NCI-H146 (cell line): ENCODE data around the gene TSPYL1.
"Not testable (repeated sequence)": the region's sequence is repeated elsewhere in the genome, so short reads cannot be mapped to it uniquely, and the experiment has no call there.

Experiments used
- DNase-seq: peaks from one replicate; lab custom pipeline; 2025; lab: John Stamatoyannopoulos, UW

Gene TSPYL1

GRCh38 chr6:116292553-116292952 lies 12.8 kb upstream of the TSPYL1 start:
- DNase-seq, result no peak

- DNase-seq, result no peak
These were observed 12.1 kb upstream of the TSPYL1 start for GRCh38 chr6:116291701-116292396.

GRCh38 chr6:116290799-116291198 lies 11.1 kb upstream of the TSPYL1 start:
- DNase-seq, result no peak

GRCh38 chr6:116289876-116290275 lies 10.1 kb upstream of the TSPYL1 start:
- no peak for DNase-seq

GRCh38 chr6:116287689-116288282 lies 8.1 kb upstream of the TSPYL1 start:
- peak; percentile 25 for DNase-seq

- no peak for DNase-seq
These were observed 7.1 kb upstream of the TSPYL1 start for GRCh38 chr6:116286773-116287358.

DNA sequence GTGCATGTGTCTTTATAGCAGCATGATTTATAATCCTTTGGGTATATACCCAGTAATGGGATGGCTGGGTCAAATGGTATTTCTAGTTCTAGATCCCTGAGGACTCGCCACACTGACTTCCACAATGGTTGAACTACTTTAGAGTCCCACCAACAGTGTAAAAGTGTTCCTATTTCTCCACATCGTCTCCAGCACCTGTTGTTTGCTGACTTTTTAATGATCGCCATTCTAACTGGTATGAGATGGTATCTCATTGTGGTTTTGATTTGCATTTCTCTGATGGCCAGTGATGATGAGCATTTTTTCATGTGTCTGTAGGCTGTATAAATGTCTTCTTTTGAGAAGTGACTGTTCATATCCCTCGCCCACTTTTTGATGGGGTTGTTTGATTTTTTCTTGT lies 5.3 kb upstream of the TSPYL1 start:
- DNase-seq, result not testable (repeated sequence)

DNA sequence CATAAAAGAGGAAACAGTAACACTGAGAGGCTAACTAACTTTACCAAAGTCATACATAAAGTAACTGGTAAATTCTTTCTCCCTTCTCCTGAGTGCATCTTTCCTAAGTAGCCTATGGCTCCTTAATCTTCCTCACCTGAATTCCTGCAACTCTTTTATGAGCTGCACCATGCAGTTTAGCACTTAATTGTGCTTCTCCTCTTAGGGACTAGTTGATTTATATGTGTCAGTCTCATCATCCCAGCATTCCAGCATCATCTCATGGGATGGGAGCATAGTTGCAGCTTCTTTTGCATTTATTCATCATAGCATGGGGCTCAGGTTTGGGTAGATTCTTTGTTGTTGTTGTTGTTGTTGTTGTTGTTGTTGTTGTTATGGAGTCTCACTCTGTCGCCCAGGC lies 3.5 kb upstream of the TSPYL1 start:
- no peak for DNase-seq

DNA sequence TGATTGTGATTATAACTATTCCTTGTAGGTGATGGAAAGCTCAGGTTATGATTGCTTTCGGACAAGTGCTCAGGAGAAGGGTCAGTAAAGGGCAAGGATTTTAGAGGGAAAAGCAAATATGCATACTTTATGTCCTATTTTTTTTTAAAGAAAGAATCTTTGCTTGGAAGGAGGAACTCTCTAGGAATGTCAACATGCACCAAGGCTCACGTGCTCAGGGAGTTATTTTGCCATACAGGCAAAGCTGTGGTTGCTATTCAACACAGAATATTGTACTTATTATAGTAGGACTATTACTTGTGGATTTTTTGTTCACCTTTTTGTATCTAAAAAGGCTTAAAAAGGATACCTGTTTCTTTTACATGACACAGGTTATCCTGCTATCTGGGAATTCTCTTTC lies 3.0 kb upstream of the TSPYL1 start:
- no peak for DNase-seq

DNA sequence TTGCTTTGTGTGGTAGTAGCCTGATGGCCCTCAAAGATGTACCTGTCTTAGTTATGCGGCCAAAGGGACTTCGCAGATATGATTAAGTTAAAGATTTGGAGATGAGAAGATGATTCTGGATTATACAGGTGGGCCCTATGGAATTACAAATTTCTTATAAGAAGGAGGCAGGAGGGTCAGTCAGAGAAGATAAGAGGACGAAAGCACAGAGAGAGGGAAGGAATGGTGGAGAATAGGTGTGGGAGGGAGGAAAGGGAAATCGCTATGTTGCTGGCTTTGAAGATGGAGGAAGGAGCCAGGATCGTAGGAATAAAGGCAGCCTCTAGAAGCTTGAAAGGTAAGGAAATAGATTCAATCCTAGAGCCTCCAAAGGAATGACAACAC lies 1.2 kb upstream of the TSPYL1 start:
- no peak for DNase-seq

DNA sequence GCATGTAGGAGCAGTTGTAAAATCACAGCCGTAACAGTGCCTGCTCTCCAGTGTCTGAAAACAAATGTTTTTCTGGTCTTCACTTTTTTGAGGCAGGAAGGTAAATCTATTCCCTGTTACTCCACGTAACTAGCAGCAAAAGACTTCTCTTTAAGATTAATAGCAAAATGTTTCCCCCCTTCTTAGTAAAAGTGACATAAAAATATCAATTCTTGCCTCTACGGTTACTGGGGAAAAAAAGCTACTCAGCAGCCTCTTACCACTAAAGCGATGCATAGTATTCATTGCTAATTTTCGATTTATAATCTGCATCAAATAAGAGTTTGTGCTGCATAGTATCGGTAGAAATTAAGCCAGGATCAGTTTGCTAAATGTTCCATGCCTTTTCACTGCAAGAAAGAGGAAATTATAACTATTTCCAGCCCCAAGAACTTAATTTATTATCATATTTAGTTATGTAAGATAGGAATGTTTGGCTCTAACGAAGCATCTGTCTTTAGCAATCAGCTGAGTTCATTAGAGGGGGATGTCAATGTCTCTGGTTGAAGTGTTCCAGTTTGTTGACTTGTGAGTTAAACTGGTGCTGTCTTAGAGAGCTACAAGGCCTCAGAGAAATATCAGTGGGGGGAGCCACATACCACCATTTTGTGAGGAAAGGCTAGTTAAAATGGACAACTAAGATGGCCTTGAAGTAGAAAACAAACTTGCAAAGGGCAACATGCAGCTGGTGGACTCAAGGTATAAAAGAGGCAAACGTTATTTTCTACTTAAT lies 617 bp upstream of the TSPYL1 start:
- peak; percentile 36 for DNase-seq

- peak; percentile 54 for DNase-seq
These were observed 887 bp downstream of the TSPYL1 start for GRCh38 chr6:116278854-116279231.

- no peak for DNase-seq
These were observed 1.3 kb downstream of the TSPYL1 start for GRCh38 chr6:116278481-116278829.

- DNase-seq, result no peak
These were observed 2.6 kb downstream of the TSPYL1 start for GRCh38 chr6:116277124-116277523.

DNA sequence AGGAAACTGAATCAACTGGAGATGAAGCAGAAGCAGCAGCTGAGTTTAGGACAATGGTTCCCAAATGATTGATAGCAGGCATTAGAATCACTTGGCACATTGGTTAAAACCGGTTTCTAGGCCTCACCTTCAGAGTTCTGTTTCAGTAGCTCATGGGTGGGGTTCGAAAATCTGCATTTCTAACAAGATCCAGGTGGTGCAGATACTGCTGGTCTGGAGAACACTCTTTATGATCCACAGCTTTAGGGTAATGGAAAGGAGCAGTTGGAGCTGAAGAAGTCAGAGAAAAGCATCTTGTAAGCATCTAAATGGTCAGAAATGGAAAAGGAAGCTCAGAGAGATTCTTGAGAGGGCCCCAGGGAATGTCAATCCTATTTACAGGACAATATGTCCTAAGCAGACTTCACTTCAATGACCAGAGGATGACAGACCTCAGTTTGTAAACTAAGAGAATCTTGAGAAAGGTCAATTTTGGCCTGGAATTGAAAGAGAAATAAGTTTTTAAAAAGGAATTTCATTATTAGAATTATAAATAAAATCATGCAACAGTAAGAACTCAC lies 8.5 kb downstream of the TSPYL1 start:
- DNase-seq, result no peak

DNA sequence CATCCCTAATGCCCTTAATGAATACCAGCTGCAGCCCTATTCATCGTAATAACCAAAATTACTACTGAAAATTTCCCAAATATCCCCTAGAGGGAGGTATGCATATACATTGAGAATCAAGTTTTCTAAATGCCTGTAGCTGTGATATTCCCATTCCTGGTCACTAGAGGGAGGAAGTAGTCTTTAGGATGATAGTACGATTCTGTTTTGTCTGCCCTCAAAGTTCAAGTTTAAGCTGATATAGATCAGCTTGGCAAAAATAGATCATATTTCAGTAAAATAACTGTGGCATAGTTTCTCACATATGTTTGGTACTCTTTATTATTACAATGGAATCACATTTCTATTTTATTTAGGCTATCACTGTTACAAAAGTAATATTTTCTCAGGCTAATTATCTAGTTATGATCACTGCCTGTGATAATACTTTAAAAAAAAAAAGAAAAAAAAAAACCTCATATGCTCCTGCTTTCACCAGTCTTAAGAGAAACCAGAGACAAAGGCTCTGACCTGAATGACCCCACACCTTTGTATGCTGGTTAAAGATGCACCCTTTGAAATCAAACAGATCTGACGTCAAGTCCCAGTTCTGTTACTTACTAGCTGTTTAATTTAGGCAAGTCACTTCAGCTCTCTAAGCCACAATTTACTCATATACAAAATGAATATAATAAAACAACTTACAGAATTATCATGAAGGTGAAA lies 11.0 kb downstream of the TSPYL1 start:
- peak; percentile 72 for DNase-seq

GRCh38 chr6:116267836-116268588 lies 11.7 kb downstream of the TSPYL1 start:
- no peak for DNase-seq

- DNase-seq, result no peak
These were observed 12.9 kb downstream of the TSPYL1 start for GRCh38 chr6:116266803-116267202.

- DNase-seq, result no peak
These were observed 14.5 kb downstream of the TSPYL1 start for GRCh38 chr6:116265041-116265829.

DNA sequence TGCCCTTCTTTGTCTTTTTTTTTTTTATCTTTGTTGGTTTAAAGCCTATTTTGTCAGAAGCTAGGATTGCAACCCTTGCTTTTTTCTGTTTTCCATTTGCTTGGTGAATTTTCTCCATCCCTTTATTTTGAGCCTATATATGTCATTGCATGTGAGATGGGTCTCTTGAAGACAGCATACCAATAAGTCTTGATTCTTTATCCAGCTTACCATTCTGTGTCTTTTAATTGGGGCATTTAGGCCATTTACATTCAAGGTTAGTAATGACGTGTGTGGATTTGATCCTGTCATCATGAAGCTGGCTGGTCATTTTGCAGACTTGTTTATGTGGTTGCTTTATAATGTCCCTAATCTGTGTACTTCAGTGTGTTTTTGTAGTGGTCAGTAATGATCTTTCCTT lies 16.4 kb downstream of the TSPYL1 start:
- no peak for DNase-seq

DNA sequence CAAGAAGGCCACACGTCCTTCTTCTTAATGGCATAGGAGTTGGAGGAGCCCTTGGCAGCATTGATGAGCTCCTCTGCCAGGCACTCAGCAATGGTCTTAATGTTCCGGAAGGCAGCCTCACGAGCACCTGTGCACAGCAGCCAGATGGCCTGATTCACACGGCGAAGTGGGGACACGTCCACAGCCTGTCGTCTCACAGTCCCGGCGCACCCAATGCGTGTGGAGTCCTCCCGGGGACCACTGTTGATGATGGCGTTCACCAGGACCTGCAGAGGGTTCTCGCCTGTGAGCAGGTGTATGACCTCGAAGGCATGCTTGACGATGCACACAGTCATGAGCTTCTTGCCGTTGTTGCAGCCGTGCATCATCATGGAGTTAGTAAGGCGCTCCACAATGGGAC lies 21.2 kb downstream of the TSPYL1 start:
- no peak for DNase-seq
